Measurements from ENCODE around the gene OOSP3. TPM values are rescaled to one million over a fixed set of nuclear protein-coding genes. Genes with fewer than 3 reads are reported as not detected.

The OOSP3 gene
- total RNA-seq, 1 donor from 2014 or later = not detected

DNA sequence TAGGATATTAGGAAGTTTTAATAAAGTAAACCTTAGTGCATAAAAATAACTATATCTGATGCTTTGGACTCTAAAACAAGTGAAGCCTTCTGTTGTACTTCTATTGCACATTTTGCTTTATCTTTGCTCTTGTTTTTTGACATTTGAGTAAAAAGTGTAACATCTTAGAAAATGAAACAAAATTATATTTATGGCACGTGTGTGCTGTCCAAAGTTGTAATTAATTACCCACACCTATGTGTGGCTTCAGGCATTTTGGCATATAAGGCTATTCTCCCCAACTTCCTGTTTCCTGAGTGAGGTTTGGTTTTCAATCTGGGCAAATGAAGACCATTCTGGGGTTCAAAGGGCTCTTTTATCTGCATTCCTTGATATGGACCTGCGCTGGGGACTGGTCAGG is 59.5 kb downstream of the OOSP3 start, which contains the start of gene OOSP1:
Gene OOSP1, plus strand, starts transcription at position 301 of the 400 bp plus-strand sequence. Its CDS starts 23 bp downstream, at position 324.
- Mint-ChIP-seq H3K4me1 (no peaks in the 10 kb centered on the region), H3K36me3 (ENCODE audit: low read depth) (no peaks in the 10 kb centered on the region), H3K27ac (ENCODE audit: unreplicated experiment) (no peak within 1 kb of the TSS), H3K27me3 (ENCODE audit: low read depth) (peaks cover 24% of the 10 kb centered on the region), H3K4me3 (no peak within 1 kb of the TSS), H3K9me3 (no peaks in the 10 kb centered on the region)
- TF ChIP-seq, protein P1, sequence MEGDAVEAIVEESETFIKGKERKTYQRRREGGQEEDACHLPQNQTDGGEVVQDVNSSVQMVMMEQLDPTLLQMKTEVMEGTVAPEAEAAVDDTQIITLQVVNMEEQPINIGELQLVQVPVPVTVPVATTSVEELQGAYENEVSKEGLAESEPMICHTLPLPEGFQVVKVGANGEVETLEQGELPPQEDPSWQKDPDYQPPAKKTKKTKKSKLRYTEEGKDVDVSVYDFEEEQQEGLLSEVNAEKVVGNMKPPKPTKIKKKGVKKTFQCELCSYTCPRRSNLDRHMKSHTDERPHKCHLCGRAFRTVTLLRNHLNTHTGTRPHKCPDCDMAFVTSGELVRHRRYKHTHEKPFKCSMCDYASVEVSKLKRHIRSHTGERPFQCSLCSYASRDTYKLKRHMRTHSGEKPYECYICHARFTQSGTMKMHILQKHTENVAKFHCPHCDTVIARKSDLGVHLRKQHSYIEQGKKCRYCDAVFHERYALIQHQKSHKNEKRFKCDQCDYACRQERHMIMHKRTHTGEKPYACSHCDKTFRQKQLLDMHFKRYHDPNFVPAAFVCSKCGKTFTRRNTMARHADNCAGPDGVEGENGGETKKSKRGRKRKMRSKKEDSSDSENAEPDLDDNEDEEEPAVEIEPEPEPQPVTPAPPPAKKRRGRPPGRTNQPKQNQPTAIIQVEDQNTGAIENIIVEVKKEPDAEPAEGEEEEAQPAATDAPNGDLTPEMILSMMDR (conservative IDR thresholded peaks at IDR 0.05) = no peak
- no peak for DNase-seq (ENCODE audit: low read depth, low spot score)

DNA sequence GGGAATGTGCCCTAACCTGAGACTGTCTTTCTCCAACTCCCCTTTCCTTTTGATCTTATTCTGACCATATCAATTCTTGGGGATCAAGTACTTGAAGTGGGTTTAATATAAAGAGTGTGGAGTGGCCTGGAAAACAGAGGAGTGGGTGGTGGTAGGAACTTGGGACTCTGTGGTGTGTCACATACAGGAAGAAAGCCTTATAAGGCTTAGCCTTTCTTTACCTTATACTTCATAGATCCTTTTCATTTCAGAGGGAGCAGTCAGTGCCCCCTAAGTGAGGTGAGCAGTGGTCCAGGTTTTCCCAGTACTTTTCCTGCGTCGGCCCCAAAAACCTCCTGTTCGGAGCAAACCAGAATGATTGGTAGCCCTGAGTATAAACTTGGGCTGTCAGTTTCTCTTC is 60.1 kb downstream of the OOSP3 start:
- no peak for DNase-seq (ENCODE audit: low read depth, low spot score)
- H3K9me3 Mint-ChIP-seq = no peaks in the 10 kb centered on the region
- H3K4me1 Mint-ChIP-seq = no peaks in the 10 kb centered on the region
- no peaks in the 10 kb centered on the region for H3K36me3 Mint-ChIP-seq (ENCODE audit: low read depth)
- H3K27me3 Mint-ChIP-seq (ENCODE audit: low read depth) = peaks cover 23% of the 10 kb centered on the region
- H3K27ac Mint-ChIP-seq (ENCODE audit: unreplicated experiment) = no peak overlapping the region
- TF ChIP-seq, protein P1 (conservative IDR thresholded peaks at IDR 0.05) = no peak
- no peak overlapping the region for H3K4me3 Mint-ChIP-seq

GRCh38 chr11:59939482-59939881 is 60.9 kb downstream of the OOSP3 start:
- DNase-seq (ENCODE audit: low read depth, low spot score) = no peak
- H3K4me1 Mint-ChIP-seq = peaks cover 7% of the 10 kb centered on the region
- no peaks in the 10 kb centered on the region for H3K36me3 Mint-ChIP-seq (ENCODE audit: low read depth)
- H3K27ac Mint-ChIP-seq (ENCODE audit: unreplicated experiment) = peak overlapping the region; percentile 57
- peaks cover 20% of the 10 kb centered on the region for H3K27me3 Mint-ChIP-seq (ENCODE audit: low read depth)
- no peak overlapping the region for H3K4me3 Mint-ChIP-seq
- TF ChIP-seq, protein P1 (conservative IDR thresholded peaks at IDR 0.05) = no peak
- no peaks in the 10 kb centered on the region for H3K9me3 Mint-ChIP-seq

DNA sequence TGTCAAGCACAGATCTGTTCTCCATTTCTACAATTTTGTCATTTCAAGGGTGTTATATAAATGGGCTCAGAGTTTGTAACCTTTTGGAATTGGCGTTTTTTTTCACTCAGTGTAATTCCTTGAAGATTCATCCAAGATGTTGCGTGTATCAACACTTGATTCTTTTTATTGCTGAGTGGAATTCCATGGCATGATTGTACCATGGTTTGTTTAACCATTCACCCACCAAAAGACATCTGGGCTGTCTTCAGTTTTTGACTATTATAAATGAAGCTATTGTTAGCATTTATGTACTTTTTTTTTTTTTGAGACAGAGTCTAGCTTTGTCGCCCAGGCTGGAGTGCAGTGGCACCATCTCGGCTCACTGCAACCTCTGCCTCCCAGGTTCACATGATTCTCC is 62.5 kb downstream of the OOSP3 start:
- no peaks in the 10 kb centered on the region for H3K9me3 Mint-ChIP-seq

DNA sequence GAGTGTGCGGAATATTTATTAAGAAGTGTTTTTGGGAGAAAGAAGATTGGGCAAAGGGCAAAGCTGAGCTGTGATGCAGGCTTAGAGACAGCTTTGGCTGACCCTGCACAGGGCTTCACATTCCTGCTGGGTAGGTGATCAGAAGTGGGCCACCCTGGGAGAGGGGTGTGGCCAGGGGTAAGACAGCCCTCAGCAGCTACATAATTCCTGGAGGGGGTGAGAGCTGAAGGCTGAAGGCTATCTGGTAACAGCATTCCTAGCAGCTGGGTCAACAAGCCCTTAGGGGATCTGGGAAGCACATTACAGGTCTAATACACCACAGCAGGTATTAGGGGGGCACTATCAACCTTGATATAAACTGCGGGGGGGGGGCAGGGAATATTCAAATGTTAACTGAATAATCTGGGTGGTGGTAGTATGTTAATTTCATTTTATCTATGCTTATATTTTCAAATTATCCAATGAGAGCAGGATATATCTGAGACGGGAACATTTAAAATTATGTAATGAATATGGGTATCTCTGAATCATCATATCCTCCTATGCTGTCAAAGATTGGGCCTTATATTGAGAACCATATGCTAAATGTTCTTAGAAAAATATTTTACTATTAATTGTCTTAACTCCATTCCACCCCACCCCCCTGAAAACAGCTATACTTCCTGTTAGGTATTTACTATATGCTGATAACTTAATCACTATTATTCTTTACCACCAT is 65.6 kb downstream of the OOSP3 start:
- Mint-ChIP-seq H3K27ac (ENCODE audit: unreplicated experiment) (no peak overlapping the region), H3K27me3 (ENCODE audit: low read depth) (peaks cover 13% of the 10 kb centered on the region), H3K4me1 (peaks cover 15% of the 10 kb centered on the region), H3K4me3 (no peak overlapping the region), H3K36me3 (ENCODE audit: low read depth) (no peaks in the 10 kb centered on the region), H3K9me3 (no peaks in the 10 kb centered on the region)
- no peak for DNase-seq (ENCODE audit: low read depth, low spot score)
- TF ChIP-seq, protein P1 (conservative IDR thresholded peaks at IDR 0.05) = no peak

More for the DNA sequence above, 62.5 kb downstream of the OOSP3 start:
- DNase-seq (ENCODE audit: low read depth, low spot score) = no peak
- H3K27me3 Mint-ChIP-seq (ENCODE audit: low read depth) = peaks cover 20% of the 10 kb centered on the region
- H3K36me3 Mint-ChIP-seq (ENCODE audit: low read depth) = no peaks in the 10 kb centered on the region
- no peak overlapping the region for H3K27ac Mint-ChIP-seq (ENCODE audit: unreplicated experiment)
- peaks cover 15% of the 10 kb centered on the region for H3K4me1 Mint-ChIP-seq
- TF ChIP-seq, protein P1 (conservative IDR thresholded peaks at IDR 0.05) = no peak
- H3K4me3 Mint-ChIP-seq = no peak overlapping the region
